ENCODE results near the gene EIF2S1. TPM values are rescaled to one million over a fixed set of nuclear protein-coding genes. Genes with fewer than 3 reads are reported as not detected.

EIF2S1 gene
- polyA plus RNA-seq, 1 donor from 2014 or later: 108 TPM

GRCh38 chr14:67365476-67365875 is 5.3 kb downstream of the EIF2S1 start:
- no peak overlapping the region for H3K4me3 ChIP-seq (ENCODE audit: low read length)
- H3K36me3 ChIP-seq (ENCODE audit: insufficient read depth, low read length): peaks cover 8% of the 10 kb centered on the region
- H3K4me2 ChIP-seq (ENCODE audit: low read length): no peak overlapping the region
- no peaks in the 10 kb centered on the region for H3F3A ChIP-seq (ENCODE audit: insufficient read depth, low read length, poor library complexity, severe bottlenecking)
- no peak overlapping the region for H3K27ac ChIP-seq (ENCODE audit: low read length)
- no peak for TF ChIP-seq SMC3 (conservative IDR thresholded peaks at IDR 0.05; ENCODE audit: poor library complexity)
- no peak for TF ChIP-seq REST (IDR thresholded peaks at IDR 0.05; ENCODE audit: borderline replicate concordance)
- TF ChIP-seq POLR2AphosphoS5 (IDR thresholded peaks at IDR 0.05): no peak
- no peak for TF ChIP-seq MXI1 (conservative IDR thresholded peaks at IDR 0.05; ENCODE audit: poor library complexity, severe bottlenecking)
- TF ChIP-seq EZH2 (IDR thresholded peaks at IDR 0.05; ENCODE audit: borderline replicate concordance, insufficient read depth, low read length, poor library complexity, severe bottlenecking): no peak
- TF ChIP-seq RAD21 (conservative IDR thresholded peaks at IDR 0.05): no peak
- TF ChIP-seq CTCF (IDR thresholded peaks at IDR 0.05; ENCODE audit: poor library complexity, severe bottlenecking): no peak
- no peak for TF ChIP-seq TAF1 (IDR thresholded peaks at IDR 0.05; ENCODE audit: low read depth)
- no peak for TF ChIP-seq EP300 (conservative IDR thresholded peaks at IDR 0.05; ENCODE audit: poor library complexity, severe bottlenecking)
- no peaks in the 10 kb centered on the region for H3K9me3 ChIP-seq (ENCODE audit: low read length)
- no peak overlapping the region for H2AFZ ChIP-seq (ENCODE audit: low read depth, low read length)
- no peak overlapping the region for H3K9ac ChIP-seq (ENCODE audit: low read length)
- H3K79me2 ChIP-seq (replicated peaks; ENCODE audit: insufficient read depth, low read length): peaks cover 33% of the 10 kb centered on the region
- H3K9me2 ChIP-seq (ENCODE audit: insufficient read depth, low read length): no peaks in the 10 kb centered on the region
- H4K20me1 ChIP-seq (ENCODE audit: insufficient read depth): no peaks in the 10 kb centered on the region
- H3K27me3 ChIP-seq (ENCODE audit: insufficient read depth, low read depth, low read length): no peaks in the 10 kb centered on the region

GRCh38 chr14:67370830-67371229 is 10.7 kb downstream of the EIF2S1 start:
- H3K27me3 ChIP-seq (ENCODE audit: insufficient read depth, low read depth, low read length): no peaks in the 10 kb centered on the region
- no peak for TF ChIP-seq POLR2AphosphoS5 (IDR thresholded peaks at IDR 0.05)
- TF ChIP-seq EP300 (conservative IDR thresholded peaks at IDR 0.05; ENCODE audit: poor library complexity, severe bottlenecking): no peak
- no peak for TF ChIP-seq SMC3 (conservative IDR thresholded peaks at IDR 0.05; ENCODE audit: poor library complexity)
- no peak for TF ChIP-seq REST (IDR thresholded peaks at IDR 0.05; ENCODE audit: borderline replicate concordance)
- no peak for TF ChIP-seq TAF1 (IDR thresholded peaks at IDR 0.05; ENCODE audit: low read depth)
- no peak for TF ChIP-seq MXI1 (conservative IDR thresholded peaks at IDR 0.05; ENCODE audit: poor library complexity, severe bottlenecking)
- TF ChIP-seq CTCF (IDR thresholded peaks at IDR 0.05; ENCODE audit: poor library complexity, severe bottlenecking): no peak
- TF ChIP-seq EZH2 (IDR thresholded peaks at IDR 0.05; ENCODE audit: borderline replicate concordance, insufficient read depth, low read length, poor library complexity, severe bottlenecking): no peak
- TF ChIP-seq RAD21 (conservative IDR thresholded peaks at IDR 0.05): no peak
- H3K9me2 ChIP-seq (ENCODE audit: insufficient read depth, low read length): no peaks in the 10 kb centered on the region
- no peak overlapping the region for H3K27ac ChIP-seq (ENCODE audit: low read length)
- peaks cover 2% of the 10 kb centered on the region for H3K79me2 ChIP-seq (replicated peaks; ENCODE audit: insufficient read depth, low read length)
- no peak overlapping the region for H2AFZ ChIP-seq (ENCODE audit: low read depth, low read length)
- H3K4me2 ChIP-seq (ENCODE audit: low read length): no peak overlapping the region
- no peaks in the 10 kb centered on the region for H3F3A ChIP-seq (ENCODE audit: insufficient read depth, low read length, poor library complexity, severe bottlenecking)
- no peak overlapping the region for H3K4me3 ChIP-seq (ENCODE audit: low read length)
- H3K36me3 ChIP-seq (ENCODE audit: insufficient read depth, low read length): peaks cover 4% of the 10 kb centered on the region
- no peaks in the 10 kb centered on the region for H4K20me1 ChIP-seq (ENCODE audit: insufficient read depth)
- H3K9ac ChIP-seq (ENCODE audit: low read length): no peak overlapping the region
- H3K9me3 ChIP-seq (ENCODE audit: low read length): no peaks in the 10 kb centered on the region
